Type B pancreatic cell (in vitro differentiated cells): ENCODE measurements around the gene SERBP1. TPM values are rescaled to one million over a fixed set of nuclear protein-coding genes. Genes with fewer than 3 reads are reported as not detected.

ENCODE experiments used
- DNase-seq: peaks from one replicate; pipeline ENCODE4 v3.0.0; 2021; ENCODE audit warnings: mixed read lengths; ENCODE audit not compliant: unreplicated experiment; ENCODE audit errors: extremely low spot score
- H3K27ac Mint-ChIP-seq: 2 replicates; pipeline ENCODE4 v1.8.0; 2021; ENCODE audit warnings: mild to moderate bottlenecking, mixed read lengths
- H3K27me3 Mint-ChIP-seq: 2 replicates; pipeline ENCODE4 v1.8.0; 2021; ENCODE audit warnings: mixed read lengths
- H3K36me3 Mint-ChIP-seq: 2 replicates; pipeline ENCODE4 v1.8.0; 2021; ENCODE audit warnings: mixed read lengths
- H3K4me1 Mint-ChIP-seq: one replicate; pipeline ENCODE4 v1.8.0; 2021; ENCODE audit warnings: mixed read lengths; ENCODE audit not compliant: unreplicated experiment
- H3K4me3 Mint-ChIP-seq: 2 replicates; pipeline ENCODE4 v1.8.0; 2021; ENCODE audit warnings: mild to moderate bottlenecking, mixed read lengths
- H3K9me3 Mint-ChIP-seq: 2 replicates; pipeline ENCODE4 v1.8.0; 2021; ENCODE audit warnings: mixed read lengths
- CTCF ChIP-seq: fragments of 200-600 bp; sonication (generic); conservative IDR thresholded peaks from 2 replicates; pipeline ENCODE4 v1.5.0; 2021; ENCODE audit warnings: antibody characterized with exemption, mild to moderate bottlenecking
- total RNA-seq: library from RNA; stranded (reverse); gene quantifications from 2 replicates; pipeline ENCODE4 v1.2.1, GENCODE V29; 2021; ENCODE audit warnings: low replicate concordance

The SERBP1 gene
- total RNA-seq, 1 donor from 2014 or later, result 277 TPM

- Mint-ChIP-seq H3K36me3 (no peaks in the 10 kb centered on the region), H3K27ac (no peak overlapping the region), H3K4me1 (peaks cover 31% of the 10 kb centered on the region), H3K4me3 (no peak overlapping the region), H3K9me3 (no peaks in the 10 kb centered on the region), H3K27me3 (no peaks in the 10 kb centered on the region)
- DNase-seq, result no peak
- TF ChIP-seq CTCF, result no peak
Measured at GRCh38 chr1:67440339-67440738, 10.1 kb upstream of the SERBP1 start.

GRCh38 chr1:67439277-67440029 lies 9.3 kb upstream of the SERBP1 start:
- peaks cover 36% of the 10 kb centered on the region for H3K4me1 Mint-ChIP-seq
- no peaks in the 10 kb centered on the region for H3K36me3 Mint-ChIP-seq
- no peak overlapping the region for H3K4me3 Mint-ChIP-seq
- TF ChIP-seq CTCF, result no peak
- DNase-seq, result no peak
- H3K27me3 Mint-ChIP-seq, result no peaks in the 10 kb centered on the region
- H3K9me3 Mint-ChIP-seq, result no peaks in the 10 kb centered on the region
- no peak overlapping the region for H3K27ac Mint-ChIP-seq

- H3K27ac Mint-ChIP-seq, result no peak overlapping the region
- H3K4me1 Mint-ChIP-seq, result peaks cover 36% of the 10 kb centered on the region
Measured at GRCh38 chr1:67437961-67438360, 7.8 kb upstream of the SERBP1 start.

GRCh38 chr1:67436511-67437055 lies 6.4 kb upstream of the SERBP1 start:
- no peak for TF ChIP-seq CTCF
- no peaks in the 10 kb centered on the region for H3K9me3 Mint-ChIP-seq
- H3K27ac Mint-ChIP-seq, result no peak overlapping the region
- H3K27me3 Mint-ChIP-seq, result no peaks in the 10 kb centered on the region
- DNase-seq, result no peak
- H3K4me3 Mint-ChIP-seq, result no peak overlapping the region
- no peaks in the 10 kb centered on the region for H3K36me3 Mint-ChIP-seq
- H3K4me1 Mint-ChIP-seq, result peaks cover 38% of the 10 kb centered on the region

More at GRCh38 chr1:67437961-67438360, 7.8 kb upstream of the SERBP1 start:
- Mint-ChIP-seq H3K27me3 (no peaks in the 10 kb centered on the region), H3K4me3 (no peak overlapping the region), H3K9me3 (no peaks in the 10 kb centered on the region), H3K36me3 (no peaks in the 10 kb centered on the region)
- no peak for DNase-seq
- TF ChIP-seq CTCF, result no peak

GRCh38 chr1:67434491-67434890 lies 4.3 kb upstream of the SERBP1 start:
- peaks cover 27% of the 10 kb centered on the region for H3K4me1 Mint-ChIP-seq
- H3K9me3 Mint-ChIP-seq, result no peaks in the 10 kb centered on the region
- H3K4me3 Mint-ChIP-seq, result no peak overlapping the region
- H3K36me3 Mint-ChIP-seq, result peaks cover 3% of the 10 kb centered on the region
- no peaks in the 10 kb centered on the region for H3K27me3 Mint-ChIP-seq
- no peak for DNase-seq
- no peak overlapping the region for H3K27ac Mint-ChIP-seq
- no peak for TF ChIP-seq CTCF
